LNCaP clone FGC (cell line): ENCODE data around the gene FAM3A.
"Not testable (repeated sequence)": the region's sequence is repeated elsewhere in the genome, so short reads cannot be mapped to it uniquely, and the experiment has no call there.

Source experiments
- DNase-seq: peaks from one replicate; pipeline ENCODE4 v3.0.0-alpha.2; 2011; ENCODE audit warnings: low read depth
- H3K4me3 ChIP-seq: 2 replicates; pipeline ENCODE4 v1.5.1; 2011; ENCODE audit warnings: mild to moderate bottlenecking, low read depth, low read length, control low read depth
- TF ChIP-seq, protein P1 (sequence below): IDR thresholded peaks from 2 replicates; pipeline ENCODE4 v1.5.1; 2012; ENCODE audit warnings: mild to moderate bottlenecking; ENCODE audit not compliant: control insufficient read depth, insufficient read depth; ENCODE audit errors: extremely low read depth

The FAM3A gene

GRCh38 chrX:154507673-154508383, 8.2 kb downstream of the FAM3A start:
- TF ChIP-seq, protein P1, sequence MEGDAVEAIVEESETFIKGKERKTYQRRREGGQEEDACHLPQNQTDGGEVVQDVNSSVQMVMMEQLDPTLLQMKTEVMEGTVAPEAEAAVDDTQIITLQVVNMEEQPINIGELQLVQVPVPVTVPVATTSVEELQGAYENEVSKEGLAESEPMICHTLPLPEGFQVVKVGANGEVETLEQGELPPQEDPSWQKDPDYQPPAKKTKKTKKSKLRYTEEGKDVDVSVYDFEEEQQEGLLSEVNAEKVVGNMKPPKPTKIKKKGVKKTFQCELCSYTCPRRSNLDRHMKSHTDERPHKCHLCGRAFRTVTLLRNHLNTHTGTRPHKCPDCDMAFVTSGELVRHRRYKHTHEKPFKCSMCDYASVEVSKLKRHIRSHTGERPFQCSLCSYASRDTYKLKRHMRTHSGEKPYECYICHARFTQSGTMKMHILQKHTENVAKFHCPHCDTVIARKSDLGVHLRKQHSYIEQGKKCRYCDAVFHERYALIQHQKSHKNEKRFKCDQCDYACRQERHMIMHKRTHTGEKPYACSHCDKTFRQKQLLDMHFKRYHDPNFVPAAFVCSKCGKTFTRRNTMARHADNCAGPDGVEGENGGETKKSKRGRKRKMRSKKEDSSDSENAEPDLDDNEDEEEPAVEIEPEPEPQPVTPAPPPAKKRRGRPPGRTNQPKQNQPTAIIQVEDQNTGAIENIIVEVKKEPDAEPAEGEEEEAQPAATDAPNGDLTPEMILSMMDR: no peak
- no peak overlapping the region for H3K4me3 ChIP-seq
- DNase-seq: no peak

DNA sequence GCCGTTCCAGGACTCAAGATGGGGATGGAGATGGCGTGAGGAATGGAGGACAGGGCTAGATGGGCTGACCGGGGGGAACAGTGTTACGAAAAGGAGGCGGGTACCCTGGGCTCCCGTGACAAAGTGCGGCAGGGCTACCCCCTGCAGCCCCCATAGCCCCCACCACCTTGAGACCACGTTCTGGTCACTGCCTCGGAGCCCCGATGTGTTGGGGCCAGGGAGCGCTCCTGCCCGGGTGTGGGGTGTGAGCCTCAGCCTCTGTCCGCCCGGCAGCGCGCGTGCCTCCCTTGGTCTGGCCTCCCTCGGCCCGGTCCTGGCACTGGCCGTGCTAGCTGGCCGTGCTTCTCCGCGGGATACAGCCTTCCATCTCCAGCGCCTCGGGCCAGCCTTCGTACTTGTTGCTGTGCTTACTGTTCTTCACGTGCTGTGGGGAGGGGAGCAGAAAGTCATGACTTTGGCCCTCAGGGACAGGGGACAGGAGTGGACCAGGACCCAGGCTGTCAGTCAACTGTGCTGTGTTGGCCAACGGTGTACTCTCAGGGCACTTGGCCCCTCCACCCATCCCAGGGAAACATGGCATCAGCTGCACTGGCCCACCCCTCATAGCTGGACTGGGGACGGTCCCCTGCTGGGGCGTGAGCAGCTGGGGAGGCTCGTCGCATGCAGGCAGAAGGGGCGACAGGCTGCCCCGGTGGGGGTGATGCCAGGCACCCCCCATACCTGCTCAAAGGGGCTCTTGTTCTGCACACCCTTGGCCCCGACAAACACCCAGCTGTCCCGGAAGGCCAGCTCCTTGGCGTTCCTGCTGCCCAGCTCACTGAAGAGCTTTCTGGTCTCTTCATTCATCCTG, 9.3 kb downstream of the FAM3A start:
- DNase-seq: no peak
- TF ChIP-seq, protein P1: no peak
- no peak overlapping the region for H3K4me3 ChIP-seq

GRCh38 chrX:154505734-154506133, 10.3 kb downstream of the FAM3A start:
- TF ChIP-seq, protein P1: no peak
- no peak for DNase-seq
- no peak overlapping the region for H3K4me3 ChIP-seq

DNA sequence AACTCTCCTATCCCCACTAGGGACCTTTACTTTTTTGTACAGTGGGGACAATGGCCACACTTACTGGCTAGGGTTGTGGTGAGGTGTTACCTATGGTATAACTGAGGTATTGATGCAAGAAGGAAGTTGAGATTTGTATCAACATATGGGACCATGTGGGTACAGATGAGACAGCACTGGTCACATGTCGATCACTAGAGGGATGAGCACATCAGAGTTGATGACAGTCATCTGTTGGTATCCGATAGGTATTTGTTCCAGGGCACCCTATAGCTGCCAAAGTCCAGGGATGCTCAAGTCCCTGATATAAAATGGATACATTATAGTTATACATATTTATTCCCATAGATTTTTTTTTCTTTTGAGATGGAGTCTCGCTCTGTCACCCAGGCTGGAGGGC, 13.0 kb downstream of the FAM3A start:
- TF ChIP-seq, protein P1: no peak
- H3K4me3 ChIP-seq: no peak overlapping the region
- DNase-seq: no peak

GRCh38 chrX:154502098-154502497, 13.9 kb downstream of the FAM3A start:
- no peak overlapping the region for H3K4me3 ChIP-seq
- no peak for DNase-seq
- TF ChIP-seq, protein P1: no peak

GRCh38 chrX:154501423-154501822, 14.6 kb downstream of the FAM3A start:
- not testable (repeated sequence) for H3K4me3 ChIP-seq, DNase-seq

GRCh38 chrX:154496591-154497137, 19.4 kb downstream of the FAM3A start:
- not testable (repeated sequence) for DNase-seq, H3K4me3 ChIP-seq
